Measurements from ENCODE around the gene CREBRF. TPM values are rescaled to one million over a fixed set of nuclear protein-coding genes. Genes with fewer than 3 reads are reported as not detected.

Gene CREBRF
- total and polyA plus RNA-seq, 2 donors (not counting 3 experiments of a cell fraction or from before 2014, with no cell fraction given) = 2.7 to 8.8 TPM

DNA sequence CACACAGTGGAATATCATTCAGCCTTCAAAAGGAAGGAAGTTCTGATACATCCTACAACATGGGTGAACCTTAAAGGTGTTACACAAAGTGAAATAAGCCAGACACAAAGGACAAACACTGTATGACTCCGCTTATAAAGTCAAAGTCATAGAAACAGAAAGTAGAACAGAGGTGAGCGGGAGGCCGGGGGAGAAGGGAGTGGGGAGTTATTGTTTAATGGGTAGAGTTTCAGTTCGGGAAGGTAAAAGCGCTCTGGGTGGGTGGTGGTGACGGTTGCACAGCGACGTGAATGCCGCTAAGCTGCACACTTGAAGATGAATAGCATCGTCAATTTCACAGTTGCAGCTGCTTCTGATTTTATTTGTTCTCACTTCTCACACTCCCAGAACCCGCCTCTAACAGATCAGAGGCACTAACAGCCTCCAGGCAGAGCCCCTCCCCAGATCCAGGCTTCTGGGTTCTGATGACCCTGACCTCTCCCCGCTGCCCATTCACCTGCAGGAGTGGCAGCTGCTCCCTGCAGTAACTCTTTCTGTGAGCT, 122.3 kb downstream of the CREBRF start:
- no peaks in the 10 kb centered on the region for H3K9me3 ChIP-seq (replicated peaks; ENCODE audit: control insufficient read depth, insufficient read depth, low read length)
- no TSS peak for BruUV-seq (replicated peaks)
- CTCF ChIA-PET = no interaction called here
- H3K9ac ChIP-seq (replicated peaks; ENCODE audit: extremely low read depth, insufficient read depth, low read length) = no peak overlapping the region
- H3K4me3 ChIP-seq (replicated peaks in 1 of 3; ENCODE audit: insufficient read depth in 1 of 3, low read depth in 1 of 3, low read length in 3 of 3) = no peak overlapping the region
- no peaks in the 10 kb centered on the region for H3K36me3 ChIP-seq (ENCODE audit: control insufficient read depth in 2 of 2, extremely low read depth in 1 of 2, insufficient read depth in 2 of 2, low read length in 2 of 2)
- dilution Hi-C loops (cut with MboI; ENCODE audit: extremely low pct_ligation_motif_present, low sequenced_read_pairs) (no loop called here), intact Hi-C loops (cut with micrococcal nuclease) (no loop called here)
- FAIRE-seq = no peak
- H3K27ac ChIP-seq (ENCODE audit: insufficient read depth, low read depth, low read length) = no peak overlapping the region
- DNase-seq (ENCODE audit: low read depth, low spot score) = no peak
- POLR2A ChIA-PET = no interaction called here
- H3K4me2 ChIP-seq (ENCODE audit: insufficient read depth, low read length) = no peak overlapping the region
- no peaks in the 10 kb centered on the region for H3K4me1 ChIP-seq (ENCODE audit: control insufficient read depth, extremely low read depth, insufficient read depth, low read length)
- no peaks in the 10 kb centered on the region for H3K27me3 ChIP-seq (ENCODE audit: control insufficient read depth in 2 of 2, insufficient read depth in 2 of 2, low read length in 2 of 2)
- TF ChIP-seq MYC (IDR thresholded peaks at IDR 0.05; ENCODE audit: low read depth, low read length) (no peak), POLR2A (IDR thresholded peaks at IDR 0.05; ENCODE audit: low read depth, low read length) (no peak), JUN (IDR thresholded peaks at IDR 0.05; ENCODE audit: borderline replicate concordance, insufficient read depth, insufficient read length, low read depth) (no peak), CTCF (IDR thresholded peaks at IDR 0.05; ENCODE audit: extremely low read depth in 1 of 2, insufficient read depth in 1 of 2, low read depth in 1 of 2, low read length in 2 of 2) (no peak)
- H3K79me2 ChIP-seq (ENCODE audit: control insufficient read depth, insufficient read depth, low read length) = no peaks in the 10 kb centered on the region
- H3K9me1 ChIP-seq (replicated peaks; ENCODE audit: control insufficient read depth, extremely low read depth, insufficient read depth, low read length) = no peaks in the 10 kb centered on the region
- H2AFZ ChIP-seq (ENCODE audit: low read depth, low read length) = no peak overlapping the region
- no peaks in the 10 kb centered on the region for H4K20me1 ChIP-seq (replicated peaks; ENCODE audit: control insufficient read depth, extremely low read depth, insufficient read depth, low read length)

GRCh38 chr5:173180331-173180730, 124.2 kb downstream of the CREBRF start:
- BruUV-seq (replicated peaks) = no TSS peak
- no peak overlapping the region for H2AFZ ChIP-seq (ENCODE audit: low read depth, low read length)
- dilution Hi-C loops (cut with MboI; ENCODE audit: extremely low pct_ligation_motif_present, low sequenced_read_pairs) = no loop called here
- H3K36me3 ChIP-seq (ENCODE audit: control insufficient read depth in 2 of 2, extremely low read depth in 1 of 2, insufficient read depth in 2 of 2, low read length in 2 of 2) = no peaks in the 10 kb centered on the region
- no peaks in the 10 kb centered on the region for H3K9me3 ChIP-seq (replicated peaks; ENCODE audit: control insufficient read depth, insufficient read depth, low read length)
- FAIRE-seq (no peak), DNase-seq (ENCODE audit: low read depth, low spot score) (no peak)
- H3K79me2 ChIP-seq (ENCODE audit: control insufficient read depth, insufficient read depth, low read length) = no peaks in the 10 kb centered on the region
- intact Hi-C loops (cut with micrococcal nuclease) = no loop called here
- no peaks in the 10 kb centered on the region for H3K9me1 ChIP-seq (replicated peaks; ENCODE audit: control insufficient read depth, extremely low read depth, insufficient read depth, low read length)
- no peaks in the 10 kb centered on the region for H4K20me1 ChIP-seq (replicated peaks; ENCODE audit: control insufficient read depth, extremely low read depth, insufficient read depth, low read length)
- ChIA-PET POLR2A (no interaction called here), CTCF (no interaction called here)
- no peak overlapping the region for H3K27ac ChIP-seq (ENCODE audit: insufficient read depth, low read depth, low read length)
- H3K4me3 ChIP-seq (replicated peaks in 1 of 3; ENCODE audit: insufficient read depth in 1 of 3, low read depth in 1 of 3, low read length in 3 of 3) = no peak overlapping the region
- H3K4me2 ChIP-seq (ENCODE audit: insufficient read depth, low read length) = no peak overlapping the region
- TF ChIP-seq EZH2 (IDR thresholded peaks at IDR 0.05; ENCODE audit: borderline replicate concordance, low read depth, low read length, severe bottlenecking) (no peak), JUN (IDR thresholded peaks at IDR 0.05; ENCODE audit: borderline replicate concordance, insufficient read depth, insufficient read length, low read depth) (no peak), CTCF (IDR thresholded peaks at IDR 0.05; ENCODE audit: extremely low read depth in 1 of 2, insufficient read depth in 1 of 2, low read depth in 1 of 2, low read length in 2 of 2) (no peak), GATA2 (IDR thresholded peaks at IDR 0.05; ENCODE audit: insufficient read depth, insufficient read length, low read depth, low read length) (no peak), POLR2AphosphoS5 (IDR thresholded peaks at IDR 0.05; ENCODE audit: insufficient read depth, low read depth, low read length) (no peak), FOS (IDR thresholded peaks at IDR 0.05; ENCODE audit: borderline replicate concordance, insufficient read depth, low read length) (no peak), POLR2A (IDR thresholded peaks at IDR 0.05; ENCODE audit: low read depth, low read length) (no peak), MAX (IDR thresholded peaks at IDR 0.05; ENCODE audit: insufficient read depth, insufficient read length) (no peak), MYC (IDR thresholded peaks at IDR 0.05; ENCODE audit: low read depth, low read length) (no peak)
- H3K27me3 ChIP-seq (ENCODE audit: control insufficient read depth in 2 of 2, insufficient read depth in 2 of 2, low read length in 2 of 2) = no peaks in the 10 kb centered on the region
- H3K9ac ChIP-seq (replicated peaks; ENCODE audit: extremely low read depth, insufficient read depth, low read length) = no peak overlapping the region
- H3K4me1 ChIP-seq (ENCODE audit: control insufficient read depth, extremely low read depth, insufficient read depth, low read length) = no peaks in the 10 kb centered on the region
